Testis (tissue), 2 donors: ENCODE results near the gene ADAMTSL5.

Source experiments
- CTCF ChIP-seq, 3 experiments: fragments of 450-650 bp in 2 of 3; fragments of 200-600 bp in 1 of 3; sonication (generic) in 1 of 3; IDR thresholded peaks; one replicate each; pipeline ENCODE4 v1.5.1; 2016 to 2019; ENCODE audit warnings: antibody characterized with exemption in 3 of 3, mild to moderate bottlenecking in 2 of 3, moderate library complexity in 1 of 3
- POLR2A ChIP-seq: fragments of 450-650 bp; IDR thresholded peaks from one replicate; pipeline ENCODE4 v1.6.1; 2017; ENCODE audit warnings: antibody characterized with exemption, mild to moderate bottlenecking, moderate library complexity

GRCh38 chr19:1527650-1528309 lies 15.0 kb upstream of the ADAMTSL5 start:
- TF ChIP-seq POLR2A (no peak), CTCF (IDR thresholded peaks at IDR 0.05) (no peak)
